ENCODE results near the gene BASP1. TPM values are rescaled to one million over a fixed set of nuclear protein-coding genes. Genes with fewer than 3 reads are reported as not detected.

BASP1 gene
- total and polyA plus RNA-seq, 5 donors = 3.8 to 12.0 (median 8.4) TPM

GRCh38 chr5:17275289-17276158 is 58.1 kb downstream of the BASP1 start:
- Histone ChIP-seq H3K9me3 (ENCODE audit: control insufficient read depth, low read length) (peaks cover 10% of the 10 kb centered on the region), H3K4me1 (ENCODE audit: control insufficient read depth, insufficient read depth, low read length) (no peaks in the 10 kb centered on the region), H3K27ac (ENCODE audit: low read length) (no peak overlapping the region), H3K27me3 (ENCODE audit: control insufficient read depth, insufficient read depth) (no peaks in the 10 kb centered on the region), H3K4me3 (ENCODE audit: low read length) (no peak overlapping the region)
- 96% methylated on average over 57 of the region's 57 CpGs for WGBS
- DNase-seq (peak in 2 of 3 donors; percentile 40 to 44), ATAC-seq (peak in 1 of 2 donors; percentile 38)
- intact Hi-C loops (cut with DNase I) = no loop called here

- no peak overlapping the region for H3K27ac ChIP-seq (ENCODE audit: low read length)
- intact Hi-C loops (cut with DNase I) = no loop called here
- H3K4me1 ChIP-seq (ENCODE audit: control insufficient read depth, insufficient read depth, low read length) = no peaks in the 10 kb centered on the region
- ATAC-seq (no peak), DNase-seq (no peak)
- H3K9me3 ChIP-seq (ENCODE audit: control insufficient read depth, low read length) = peaks cover 10% of the 10 kb centered on the region
- H3K4me3 ChIP-seq (ENCODE audit: low read length) = no peak overlapping the region
- H3K27me3 ChIP-seq (ENCODE audit: control insufficient read depth, insufficient read depth) = no peaks in the 10 kb centered on the region
- 87% methylated on average over 3 of the region's 3 CpGs for WGBS
Measured at GRCh38 chr5:17276445-17276844, 59.0 kb downstream of the BASP1 start.

- no peak for ATAC-seq
Measured at GRCh38 chr5:17277907-17278306, 60.5 kb downstream of the BASP1 start.

GRCh38 chr5:17278931-17279330 is 61.5 kb downstream of the BASP1 start:
- Histone ChIP-seq H3K27ac (ENCODE audit: low read length) (no peak overlapping the region), H3K4me3 (ENCODE audit: low read length) (no peak overlapping the region), H3K9me3 (ENCODE audit: control insufficient read depth, low read length) (peaks cover 10% of the 10 kb centered on the region), H3K4me1 (ENCODE audit: control insufficient read depth, insufficient read depth, low read length) (no peaks in the 10 kb centered on the region), H3K27me3 (ENCODE audit: control insufficient read depth, insufficient read depth) (no peaks in the 10 kb centered on the region)
- 89% methylated on average over 7 of the region's 7 CpGs for WGBS
- intact Hi-C loops (cut with DNase I) = no loop called here
- ATAC-seq (no peak), DNase-seq (no peak)

More at GRCh38 chr5:17277907-17278306, 60.5 kb downstream of the BASP1 start:
- DNase-seq = no peak
- no peak overlapping the region for H3K27ac ChIP-seq (ENCODE audit: low read length)
- no peaks in the 10 kb centered on the region for H3K4me1 ChIP-seq (ENCODE audit: control insufficient read depth, insufficient read depth, low read length)
- no peak overlapping the region for H3K4me3 ChIP-seq (ENCODE audit: low read length)
- H3K9me3 ChIP-seq (ENCODE audit: control insufficient read depth, low read length) = peaks cover 10% of the 10 kb centered on the region
- WGBS = 94% methylated on average over 5 of the region's 5 CpGs
- intact Hi-C loops (cut with DNase I) = no loop called here
- no peaks in the 10 kb centered on the region for H3K27me3 ChIP-seq (ENCODE audit: control insufficient read depth, insufficient read depth)

- H3K4me3 ChIP-seq (ENCODE audit: low read length) = no peak overlapping the region
- WGBS = 95% methylated on average over 2 of the region's 2 CpGs
- DNase-seq = no peak
- intact Hi-C loops (cut with DNase I) = no loop called here
- no peak for ATAC-seq
- peaks cover 8% of the 10 kb centered on the region for H3K9me3 ChIP-seq (ENCODE audit: control insufficient read depth, low read length)
- H3K27ac ChIP-seq (ENCODE audit: low read length) = no peak overlapping the region
- H3K4me1 ChIP-seq (ENCODE audit: control insufficient read depth, insufficient read depth, low read length) = no peaks in the 10 kb centered on the region
- H3K27me3 ChIP-seq (ENCODE audit: control insufficient read depth, insufficient read depth) = no peaks in the 10 kb centered on the region
Measured at GRCh38 chr5:17279487-17279886, 62.1 kb downstream of the BASP1 start.

- intact Hi-C loops (cut with DNase I) = no loop called here
- DNase-seq (no peak), ATAC-seq (no peak)
- Histone ChIP-seq H3K4me3 (ENCODE audit: low read length) (no peak overlapping the region), H3K4me1 (ENCODE audit: control insufficient read depth, insufficient read depth, low read length) (no peaks in the 10 kb centered on the region), H3K27ac (ENCODE audit: low read length) (no peak overlapping the region), H3K9me3 (ENCODE audit: control insufficient read depth, low read length) (peaks cover 8% of the 10 kb centered on the region), H3K27me3 (ENCODE audit: control insufficient read depth, insufficient read depth) (no peaks in the 10 kb centered on the region)
- 35% methylated on average over 6 of the region's 6 CpGs for WGBS
Measured at GRCh38 chr5:17282283-17283120, 65.1 kb downstream of the BASP1 start.

- WGBS = 81% methylated on average over 2 of the region's 2 CpGs
- no peaks in the 10 kb centered on the region for H3K4me1 ChIP-seq (ENCODE audit: control insufficient read depth, insufficient read depth, low read length)
- no peaks in the 10 kb centered on the region for H3K27me3 ChIP-seq (ENCODE audit: control insufficient read depth, insufficient read depth)
- no peak overlapping the region for H3K27ac ChIP-seq (ENCODE audit: low read length)
- H3K9me3 ChIP-seq (ENCODE audit: control insufficient read depth, low read length) = peaks cover 13% of the 10 kb centered on the region
- H3K4me3 ChIP-seq (ENCODE audit: low read length) = no peak overlapping the region
- ATAC-seq (no peak), DNase-seq (no peak)
- intact Hi-C loops (cut with DNase I) = no loop called here
Measured at GRCh38 chr5:17283121-17283415, 65.6 kb downstream of the BASP1 start.

GRCh38 chr5:17287501-17288155 is 70.2 kb downstream of the BASP1 start:
- H3K4me1 ChIP-seq (ENCODE audit: control insufficient read depth, insufficient read depth, low read length) = no peaks in the 10 kb centered on the region
- H3K27ac ChIP-seq (ENCODE audit: low read length) = no peak overlapping the region
- ATAC-seq = no peak
- H3K27me3 ChIP-seq (ENCODE audit: control insufficient read depth, insufficient read depth) = no peaks in the 10 kb centered on the region
- H3K4me3 ChIP-seq (ENCODE audit: low read length) = no peak overlapping the region
- WGBS = 55% methylated on average over 4 of the region's 4 CpGs
- DNase-seq = no peak
- peaks cover 10% of the 10 kb centered on the region for H3K9me3 ChIP-seq (ENCODE audit: control insufficient read depth, low read length)
- intact Hi-C loops (cut with DNase I) = no loop called here

GRCh38 chr5:17288570-17288969 is 71.1 kb downstream of the BASP1 start:
- intact Hi-C loops (cut with DNase I) = no loop called here
- WGBS = 84% methylated on average over 3 of the region's 3 CpGs
- no peak for DNase-seq
- ATAC-seq = no peak
- H3K27ac ChIP-seq (ENCODE audit: low read length) = no peak overlapping the region
- peaks cover 10% of the 10 kb centered on the region for H3K9me3 ChIP-seq (ENCODE audit: control insufficient read depth, low read length)
- no peaks in the 10 kb centered on the region for H3K4me1 ChIP-seq (ENCODE audit: control insufficient read depth, insufficient read depth, low read length)
- H3K27me3 ChIP-seq (ENCODE audit: control insufficient read depth, insufficient read depth) = no peaks in the 10 kb centered on the region
- H3K4me3 ChIP-seq (ENCODE audit: low read length) = no peak overlapping the region

- no peak for DNase-seq
- Histone ChIP-seq H3K27ac (ENCODE audit: low read length) (no peak overlapping the region), H3K27me3 (ENCODE audit: control insufficient read depth, insufficient read depth) (no peaks in the 10 kb centered on the region), H3K4me1 (ENCODE audit: control insufficient read depth, insufficient read depth, low read length) (no peaks in the 10 kb centered on the region), H3K4me3 (ENCODE audit: low read length) (no peak overlapping the region), H3K9me3 (ENCODE audit: control insufficient read depth, low read length) (peaks cover 9% of the 10 kb centered on the region)
- ATAC-seq = no peak
- intact Hi-C loops (cut with DNase I) = no loop called here
- WGBS = 54% methylated on average over 16 of the region's 16 CpGs
Measured at GRCh38 chr5:17289681-17290539, 72.5 kb downstream of the BASP1 start.
